H9 (cell line): ENCODE results near the gene ATF1. TPM values are rescaled to one million over a fixed set of nuclear protein-coding genes. Genes with fewer than 3 reads are reported as not detected.

Experiments
- DNase-seq: peaks from one replicate; pipeline ENCODE4 v3.0.0-alpha.2; 2017
- H2AFZ ChIP-seq: one replicate; pipeline ENCODE4 v1.6.1; 2013; ENCODE audit warnings: mild to moderate bottlenecking, low read length, control low read depth, moderate library complexity
- H2AK5ac ChIP-seq: 2 replicates; pipeline ENCODE4 v1.6.1; 2013; ENCODE audit warnings: low read length, control low read depth, mixed read lengths; ENCODE audit not compliant: insufficient read length
- H2BK120ac ChIP-seq: one replicate; pipeline ENCODE4 v1.6.1; 2013; ENCODE audit warnings: low read depth, mild to moderate bottlenecking, low read length, control low read depth, inconsistent platforms; ENCODE audit not compliant: poor library complexity, severe bottlenecking
- H2BK12ac ChIP-seq: 2 replicates; pipeline ENCODE4 v1.6.1; 2013; ENCODE audit warnings: low read length, control low read depth, mixed read lengths, low read depth; ENCODE audit not compliant: insufficient read length
- H2BK15ac ChIP-seq: 2 replicates; pipeline ENCODE4 v1.6.1; 2013; ENCODE audit warnings: low read depth, low read length, control low read depth
- H2BK20ac ChIP-seq: one replicate; pipeline ENCODE4 v1.6.1; 2013; ENCODE audit warnings: low read depth, mild to moderate bottlenecking, low read length, control low read depth, inconsistent platforms; ENCODE audit not compliant: poor library complexity, severe bottlenecking
- H2BK5ac ChIP-seq: 2 replicates; pipeline ENCODE4 v1.6.1; 2013; ENCODE audit warnings: low read length, control low read depth, mixed read lengths; ENCODE audit not compliant: insufficient read length
- H3K14ac ChIP-seq: 2 replicates; pipeline ENCODE4 v1.6.1; 2013; ENCODE audit warnings: low read length, control low read depth; ENCODE audit not compliant: insufficient read depth
- H3K18ac ChIP-seq: 2 replicates; pipeline ENCODE4 v1.6.1; 2013; ENCODE audit warnings: low read depth, mild to moderate bottlenecking, mixed read lengths, low read length, control low read depth; ENCODE audit not compliant: insufficient read length
- H3K23ac ChIP-seq: 2 replicates; pipeline ENCODE4 v1.6.1; 2013; ENCODE audit warnings: low read length, control low read depth, mixed read lengths, low read depth; ENCODE audit not compliant: insufficient read length
- H3K23me2 ChIP-seq: 2 replicates; pipeline ENCODE4 v1.6.1; 2013; ENCODE audit warnings: low read depth, mild to moderate bottlenecking, mixed read lengths, low read length, control low read depth; ENCODE audit not compliant: insufficient read length, poor library complexity, severe bottlenecking
- H3K27ac ChIP-seq: 2 replicates; pipeline ENCODE4 v1.5.1; 2013; ENCODE audit warnings: low read length, control low read depth, mixed read lengths, low read depth; ENCODE audit not compliant: insufficient read length
- H3K27me3 ChIP-seq: 2 replicates; pipeline ENCODE4 v1.6.1; 2013; ENCODE audit warnings: low read length, control low read depth, inconsistent platforms; ENCODE audit not compliant: insufficient read depth
- H3K4ac ChIP-seq: 2 replicates; pipeline ENCODE4 v1.6.1; 2013; ENCODE audit warnings: low read depth, mild to moderate bottlenecking, control low read depth, inconsistent platforms, low read length, moderate library complexity
- H3K4me1 ChIP-seq: 2 replicates; pipeline ENCODE4 v1.6.1; 2013; ENCODE audit warnings: low read length, control low read depth, inconsistent platforms; ENCODE audit not compliant: insufficient read depth
- H3K4me2 ChIP-seq: 2 replicates; pipeline ENCODE4 v1.6.1; 2013; ENCODE audit warnings: low read length, control low read depth, mixed read lengths; ENCODE audit not compliant: insufficient read length, insufficient read depth
- H3K56ac ChIP-seq: 2 replicates; pipeline ENCODE4 v1.6.1; 2013; ENCODE audit warnings: low read depth, mild to moderate bottlenecking, mixed read lengths, low read length, control low read depth; ENCODE audit not compliant: insufficient read length
- H3K79me1 ChIP-seq: 2 replicates; pipeline ENCODE4 v1.6.1; 2013; ENCODE audit warnings: low read depth, mild to moderate bottlenecking, moderate library complexity, low read length, control low read depth, inconsistent platforms; ENCODE audit not compliant: insufficient read depth, poor library complexity, severe bottlenecking
- H3K79me2 ChIP-seq: 2 replicates; pipeline ENCODE4 v1.6.1; 2013; ENCODE audit warnings: low read length, control low read depth, inconsistent platforms; ENCODE audit not compliant: insufficient read depth
- H3K9ac ChIP-seq: 2 replicates; pipeline ENCODE4 v1.6.1; 2013; ENCODE audit warnings: low read length, control low read depth, mixed read lengths; ENCODE audit not compliant: insufficient read length; ENCODE audit errors: extremely low read depth
- H3K9me3 ChIP-seq: one replicate; pipeline ENCODE4 v1.6.1; 2013; ENCODE audit warnings: low read depth, low read length, inconsistent platforms; ENCODE audit not compliant: control insufficient read depth
- H3T11ph ChIP-seq: one replicate; pipeline ENCODE4 v1.6.1; 2013; ENCODE audit warnings: mild to moderate bottlenecking, low read length, control low read depth, inconsistent platforms
- H4K20me1 ChIP-seq: one replicate; pipeline ENCODE4 v1.6.1; 2013; ENCODE audit not compliant: control insufficient read depth, insufficient read length, insufficient read depth
- H4K5ac ChIP-seq: 2 replicates; pipeline ENCODE4 v1.6.1; 2013; ENCODE audit warnings: low read depth, mild to moderate bottlenecking, mixed read lengths, low read length, control low read depth; ENCODE audit not compliant: insufficient read length
- H4K8ac ChIP-seq: replicated peaks from 2 replicates; pipeline ENCODE4 v1.6.1; 2013; ENCODE audit warnings: low read length, control low read depth, mixed read lengths, low read depth; ENCODE audit not compliant: insufficient read length
- H4K91ac ChIP-seq: 2 replicates; pipeline ENCODE4 v1.6.1; 2013; ENCODE audit warnings: low read depth, mild to moderate bottlenecking, moderate library complexity, mixed read lengths, low read length, control low read depth; ENCODE audit not compliant: insufficient read length
- H3K27ac Mint-ChIP-seq, 3 experiments: 2 replicates in 2 of 3; 3 replicates in 1 of 3; pipeline ENCODE4 v1.8.0; 2020 to 2021; ENCODE audit warnings: mixed read lengths in 3 of 3, mild to moderate bottlenecking in 1 of 3, moderate library complexity in 1 of 3
- H3K27me3 Mint-ChIP-seq: 2 replicates; pipeline ENCODE4 v1.8.0; 2021; ENCODE audit warnings: low read depth, mild to moderate bottlenecking, moderate library complexity, mixed read lengths
- H3K36me3 Mint-ChIP-seq, 3 experiments: 2 replicates in 2 of 3; 3 replicates in 1 of 3; pipeline ENCODE4 v1.8.0; 2020 to 2021; ENCODE audit warnings: low read depth in 3 of 3, mixed read lengths in 3 of 3; ENCODE audit not compliant: insufficient read depth in 1 of 3
- H3K4me1 Mint-ChIP-seq, 2 experiments: 2 replicates each; pipeline ENCODE4 v1.8.0; 2020; ENCODE audit warnings: mixed read lengths in 2 of 2
- H3K4me3 Mint-ChIP-seq, 2 experiments: 2 replicates in 1 of 2; 3 replicates in 1 of 2; pipeline ENCODE4 v1.8.0; 2020 to 2021; ENCODE audit warnings: mild to moderate bottlenecking in 2 of 2, mixed read lengths in 2 of 2, moderate library complexity in 1 of 2
- H3K9me3 Mint-ChIP-seq, 2 experiments: 2 replicates in 1 of 2; 3 replicates in 1 of 2; pipeline ENCODE4 v1.8.0; 2020; ENCODE audit warnings: mild to moderate bottlenecking in 2 of 2, mixed read lengths in 2 of 2, moderate library complexity in 1 of 2
- CTCF ChIP-seq: fragments of 200-600 bp; sonication (generic); conservative IDR thresholded peaks from 3 replicates; pipeline ENCODE4 v1.8.0; 2021; ENCODE audit warnings: antibody characterized with exemption, mild to moderate bottlenecking
- WGBS: extraction: QIAGEN DNeasy Blood & Tissue Kit; methylation state at CpG from one replicate; pipeline ENCODE4 v1.1.7; 2013; ENCODE audit warnings: missing lambda C conversion rate, low lambda C conversion rate, mixed read lengths; ENCODE audit not compliant: insufficient read length; ENCODE audit errors: extremely low coverage; 5-methylcytosine and 5-hydroxymethylcytosine counted together
- total RNA-seq: library from RNA; stranded (reverse); gene quantifications from 2 replicates; pipeline ENCODE4 v1.2.1, GENCODE V29; 2021

Gene ATF1
- total RNA-seq, 1 experiment from 2014 or later: 47.8 TPM

GRCh38 chr12:50803230-50803875 lies 39.5 kb downstream of the ATF1 start:
- Histone ChIP-seq H2BK15ac (no peak overlapping the region), H3K23me2 (no peaks in the 10 kb centered on the region), H4K91ac (no peak overlapping the region), H4K20me1 (no peaks in the 10 kb centered on the region), H3K27me3 (no peaks in the 10 kb centered on the region), H4K5ac (no peak overlapping the region), H2AK5ac (no peak overlapping the region), H3K9me3 (peaks cover 6% of the 10 kb centered on the region), H2BK12ac (no peak overlapping the region), H3T11ph (no peak overlapping the region), H3K14ac (no peak overlapping the region), H3K56ac (no peak overlapping the region), H2AFZ (no peak overlapping the region), H3K27ac (no peak overlapping the region), H3K4ac (no peak overlapping the region), H2BK20ac (no peak overlapping the region), H2BK120ac (no peak overlapping the region), H2BK5ac (no peak overlapping the region), H3K18ac (no peak overlapping the region), H3K4me1 (no peaks in the 10 kb centered on the region), H3K23ac (no peak overlapping the region), H3K79me2 (no peaks in the 10 kb centered on the region), H3K9ac (no peak overlapping the region), H3K4me2 (no peak overlapping the region), H4K8ac (no peak overlapping the region), H3K79me1 (no peaks in the 10 kb centered on the region)
- Mint-ChIP-seq H3K4me1 (no peaks in the 10 kb centered on the region), H3K27ac (no peak overlapping the region), H3K9me3 (peaks cover 15 to 19% of the 10 kb centered on the region in 2 experiments), H3K4me3 (no peak overlapping the region), H3K36me3 (peaks cover 22 to 35% (median 28%) of the 10 kb centered on the region in 3 experiments), H3K27me3 (no peaks in the 10 kb centered on the region)
- DNase-seq: no peak
- no peak for TF ChIP-seq CTCF
- WGBS: no CpG with 5 or more reads among the region's 2 CpGs
